Pancreas (tissue), 10 donors: ENCODE data around the gene C1QTNF5. TPM values are rescaled to one million over a fixed set of nuclear protein-coding genes. Genes with fewer than 3 reads are reported as not detected.

ENCODE experiments used
- ATAC-seq, 4 donors: fragments of 200-7000 bp; cut with Tn5 transposase; one replicate each; pipeline versions ENCODE4 v1.8.0 to v1.9.1; 2020; ENCODE audit warnings: mild to moderate bottlenecking in 4 of 4, moderate library complexity in 4 of 4
- DNase-seq, 6 donors: peaks; one replicate each; pipeline ENCODE4 v3.0.0-alpha.2; 2020
- FAIRE-seq: peaks from 2 replicates; lab custom pipeline; 2012; peaks lifted over from hg19 to GRCh38; lab: Jason Lieb, UNC
- H3K27ac ChIP-seq, 4 donors: fragments of 200-600 bp; sonication (generic); 1 replicate in 3 of 4; 2 replicates in 1 of 4; pipeline versions ENCODE4 v1.5.0 to v1.8.0; 2020
- H3K27me3 ChIP-seq, 4 donors: fragments of 200-600 bp; one replicate each; pipeline ENCODE4 v1.8.0; 2021
- H3K36me3 ChIP-seq, 3 donors: fragments of 200-600 bp; sonication (generic) in 1 of 3; one replicate each; pipeline versions ENCODE4 v1.5.0 to v1.8.0; 2020 to 2021
- H3K4me1 ChIP-seq, 3 donors: fragments of 200-600 bp; one replicate each; pipeline ENCODE4 v1.8.0; 2021
- H3K4me3 ChIP-seq, 4 donors: fragments of 200-600 bp; sonication (generic) in 2 of 4; one replicate each; pipeline versions ENCODE4 v1.5.0 to v1.8.0; 2020 to 2021
- H3K9me3 ChIP-seq, 4 donors: fragments of 200-600 bp; one replicate each; pipeline ENCODE4 v1.8.0; 2021
- WGBS, 2 donors: extraction: QIAGEN DNeasy Blood & Tissue Kit; methylation state at CpG; one replicate each; pipeline ENCODE4 v1.1.7; 2013; 5-methylcytosine and 5-hydroxymethylcytosine counted together
- intact Hi-C, 3 donors: fragments of 100-400 bp; cut with DNase I; formaldehyde crosslinking; loops; one replicate each; pipeline versions ENCODE4 v1.11.1 to v1.14.2; 2022
- polyA plus RNA-seq, 2 donors: library from polyadenylated mRNA; stranded (reverse); fragments of 200-250 nt; gene quantifications; one replicate each; pipeline ENCODE4 v1.2.3, GENCODE V29; 2013
- total RNA-seq, 6 donors: library from RNA; stranded (reverse); fragmentation: NEBNext Ultra II Directional in 4 of 6; extraction: Animal tissue kit (Norgen Biotek cat#: 25700) in 4 of 6; gene quantifications; one replicate each; pipeline versions ENCODE4 v1.2.1 to v1.2.4, GENCODE V29; 2021 to 2023
- TF ChIP-seq, protein P1 (sequence below), 4 donors: fragments of 200-600 bp; sonication (generic) in 3 of 4; IDR thresholded peaks; one replicate each; pipeline versions ENCODE4 v1.5.0 to v1.8.0; 2021; ENCODE audit warnings: antibody characterized with exemption in 4 of 4
- donor health status: healthy with polysubstance abuse.
- donor health status: DM: no; HTN: no; CAD: no; lungs with moderate emphysema.
- donor health status: DM: no; HTN: no; CAD: no.
- donor health status: control.
- donor health status: control.
- donor health status: Bipolar disorder and iron deficiency.
- donor health status: DM: yes; HTN: yes; CAD: no.
- donor health status: DM: no; HTN: no; CAD: no.
- donor health status: DM: no; HTN: no; CAD: no.
- donor health status: DM: yes; HTN: yes; CAD: no.

C1QTNF5 gene
- total and polyA plus RNA-seq, 8 donors, result 6.7 to 27.9 (median 15.7) TPM

GRCh38 chr11:119372260-119373058, 31.8 kb upstream of the C1QTNF5 start:
- ATAC-seq (no peak), FAIRE-seq (no peak), DNase-seq (peak in 1 of 6 donors; percentile 49)
- no peaks in the 10 kb centered on the region for H3K36me3 ChIP-seq
- TF ChIP-seq, protein P1, sequence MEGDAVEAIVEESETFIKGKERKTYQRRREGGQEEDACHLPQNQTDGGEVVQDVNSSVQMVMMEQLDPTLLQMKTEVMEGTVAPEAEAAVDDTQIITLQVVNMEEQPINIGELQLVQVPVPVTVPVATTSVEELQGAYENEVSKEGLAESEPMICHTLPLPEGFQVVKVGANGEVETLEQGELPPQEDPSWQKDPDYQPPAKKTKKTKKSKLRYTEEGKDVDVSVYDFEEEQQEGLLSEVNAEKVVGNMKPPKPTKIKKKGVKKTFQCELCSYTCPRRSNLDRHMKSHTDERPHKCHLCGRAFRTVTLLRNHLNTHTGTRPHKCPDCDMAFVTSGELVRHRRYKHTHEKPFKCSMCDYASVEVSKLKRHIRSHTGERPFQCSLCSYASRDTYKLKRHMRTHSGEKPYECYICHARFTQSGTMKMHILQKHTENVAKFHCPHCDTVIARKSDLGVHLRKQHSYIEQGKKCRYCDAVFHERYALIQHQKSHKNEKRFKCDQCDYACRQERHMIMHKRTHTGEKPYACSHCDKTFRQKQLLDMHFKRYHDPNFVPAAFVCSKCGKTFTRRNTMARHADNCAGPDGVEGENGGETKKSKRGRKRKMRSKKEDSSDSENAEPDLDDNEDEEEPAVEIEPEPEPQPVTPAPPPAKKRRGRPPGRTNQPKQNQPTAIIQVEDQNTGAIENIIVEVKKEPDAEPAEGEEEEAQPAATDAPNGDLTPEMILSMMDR (IDR thresholded peaks at IDR 0.05), result no peak
- H3K27me3 ChIP-seq, result no peaks in the 10 kb centered on the region
- intact Hi-C loops, result loop anchor here in 1 of 3 donors (10.0 kb wide), 1 partner anchor 48 kb away; no protein-coding TSS in a partner anchor
- H3K27ac ChIP-seq, result no peak overlapping the region
- WGBS, 2 donors, result 85 to 86% methylated on average over 26 of the region's 26 CpGs
- no peaks in the 10 kb centered on the region for H3K9me3 ChIP-seq
- H3K4me1 ChIP-seq, result peaks cover 19 to 40% (median 30%) of the 10 kb centered on the region in 3 donors
- no peak overlapping the region for H3K4me3 ChIP-seq

- Histone ChIP-seq H3K27ac (no peak overlapping the region), H3K4me1 (peaks cover 19 to 37% (median 30%) of the 10 kb centered on the region in 3 donors), H3K27me3 (no peaks in the 10 kb centered on the region), H3K9me3 (no peaks in the 10 kb centered on the region), H3K4me3 (no peak overlapping the region), H3K36me3 (no peaks in the 10 kb centered on the region)
- FAIRE-seq (no peak), DNase-seq (peak in 1 of 6 donors; percentile 43), ATAC-seq (peak in 1 of 4 donors; percentile 8)
- TF ChIP-seq, protein P1 (IDR thresholded peaks at IDR 0.05), result no peak
- intact Hi-C loops, result loop anchor here in 1 of 3 donors (10.0 kb wide), 1 partner anchor 47 kb away; no protein-coding TSS in a partner anchor
- 37 to 47% methylated on average over 8 of the region's 8 CpGs for WGBS, 2 donors
These were observed 31.1 kb upstream of the C1QTNF5 start for GRCh38 chr11:119371778-119372182.

DNA sequence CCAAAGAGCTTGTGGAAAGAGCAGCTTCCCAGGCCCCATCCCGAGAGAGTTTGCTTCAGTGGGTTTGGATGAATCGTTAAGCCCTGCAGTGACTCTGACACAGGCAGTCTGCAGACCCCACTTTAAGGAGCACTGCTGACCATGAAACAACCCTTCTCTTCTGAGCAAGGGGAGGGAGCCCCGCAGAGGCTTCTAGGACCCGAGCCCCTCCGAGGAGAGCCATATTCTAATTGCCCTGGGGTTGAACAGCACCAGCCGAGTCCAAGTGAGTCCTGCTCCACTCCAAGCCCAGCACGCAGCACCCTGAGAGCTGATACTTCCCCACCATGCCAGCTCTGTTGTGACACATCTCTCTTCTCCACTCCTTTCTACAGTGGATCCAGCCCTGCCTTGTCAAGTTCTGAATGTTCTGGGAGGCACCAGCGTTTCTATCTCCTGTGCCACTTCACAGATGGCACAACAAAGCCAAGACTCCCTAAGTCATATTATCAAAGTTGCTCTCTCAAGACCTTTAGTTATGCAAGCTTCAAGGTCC, 30.5 kb upstream of the C1QTNF5 start:
- WGBS, 2 donors, result 77 to 87% methylated on average over 8 of the region's 8 CpGs
- FAIRE-seq, result no peak
- Histone ChIP-seq H3K27me3 (no peaks in the 10 kb centered on the region), H3K27ac (no peak overlapping the region), H3K36me3 (no peaks in the 10 kb centered on the region), H3K9me3 (no peaks in the 10 kb centered on the region), H3K4me1 (peaks cover 19 to 32% (median 30%) of the 10 kb centered on the region in 3 donors), H3K4me3 (no peak overlapping the region)
- intact Hi-C loops, result loop anchor here in 1 of 3 donors (10.0 kb wide), 1 partner anchor 46 kb away; no protein-coding TSS in a partner anchor
- peak in 1 of 6 donors; percentile 15 for DNase-seq
- TF ChIP-seq, protein P1 (IDR thresholded peaks at IDR 0.05), result no peak
- no peak for ATAC-seq

- intact Hi-C loops, result loop anchor here in 1 of 3 donors (10.0 kb wide), 1 partner anchor 46 kb away; no protein-coding TSS in a partner anchor
- WGBS, 2 donors, result 34 to 37% methylated on average over 8 of the region's 8 CpGs
- no peaks in the 10 kb centered on the region for H3K27me3 ChIP-seq
- DNase-seq, result peak in 1 of 6 donors; percentile 17
- peaks cover 19 to 32% (median 30%) of the 10 kb centered on the region in 3 donors for H3K4me1 ChIP-seq
- no peak overlapping the region for H3K4me3 ChIP-seq
- H3K27ac ChIP-seq, result peak overlapping the region in 3 of 4 donors; percentile 10 to 18 (median 15)
- no peaks in the 10 kb centered on the region for H3K9me3 ChIP-seq
- TF ChIP-seq, protein P1 (IDR thresholded peaks at IDR 0.05), result no peak
- no peak for ATAC-seq
- H3K36me3 ChIP-seq, result no peaks in the 10 kb centered on the region
- FAIRE-seq, result no peak
These were observed 29.9 kb upstream of the C1QTNF5 start for GRCh38 chr11:119370486-119371046.
